K562 (cell line): ENCODE measurements around the gene WWOX. TPM values are rescaled to one million over a fixed set of nuclear protein-coding genes. Genes with fewer than 3 reads are reported as not detected.

ENCODE experiments used
- ATAC-seq: fragments of 200-7000 bp; cut with Tn5 transposase; 3 replicates; pipeline ENCODE4 v1.9.1; 2020; ENCODE audit warnings: moderate library complexity
- BruUV-seq: library from RNA; stranded (reverse); fragments of 400-500 nt; replicated peaks from 2 replicates; lab custom pipeline; 2021; lab: Mats Ljungman, UMichigan
- CTCF ChIA-PET: fragments of 300-600 bp; formaldehyde crosslinking; extraction: SDS; loops from one replicate; lab custom pipeline; 2021; ENCODE audit warnings: low intra/inter-chr PET ratio; lab: Yijun Ruan, JAX
- POLR2A ChIA-PET: fragments of 300-600, 350-650 bp; sonication (Branson Sonifier 250); formaldehyde crosslinking; extraction: SDS; loops from one replicate; lab custom pipeline; 2021; ENCODE audit warnings: antibody characterized with exemption, inconsistent platforms; lab: Yijun Ruan, JAX
- DNase-seq, 4 experiments: peaks; one replicate each; pipeline versions ENCODE4 v3.0.0 to v3.0.0-alpha.2; 2011 to 2018; ENCODE audit warnings: low spot score in 3 of 4, mixed read lengths in 3 of 4; ENCODE audit errors: extremely low read depth in 1 of 4
- FAIRE-seq: peaks from 2 replicates; lab custom pipeline; 2011; peaks lifted over from hg19 to GRCh38; lab: Jason Lieb, UNC
- H2AFZ ChIP-seq: 2 replicates; pipeline ENCODE4 v1.6.0; 2011; ENCODE audit warnings: low read depth, low read length, control low read depth, inconsistent platforms
- H3K27ac ChIP-seq: fragments of 200-600 bp; 3 replicates; pipeline ENCODE4 v1.8.0; 2011; ENCODE audit warnings: low read depth, mild to moderate bottlenecking, control low read depth, inconsistent platforms, low read length, moderate library complexity, mixed read lengths; ENCODE audit errors: extremely low read depth
- H3K27me3 ChIP-seq, 2 experiments: fragments of 300-600 bp in 1 of 2; 2 replicates in 1 of 2; 3 replicates in 1 of 2; pipeline versions ENCODE4 v1.6.0 to v1.8.0; 2011; ENCODE audit warnings: inconsistent platforms in 2 of 2, low read length in 2 of 2, mild to moderate bottlenecking in 1 of 2, mixed read lengths in 1 of 2, moderate library complexity in 1 of 2; ENCODE audit not compliant: control insufficient read depth in 2 of 2, insufficient read depth in 2 of 2
- H3K36me3 ChIP-seq: fragments of 300-600 bp; 3 replicates; pipeline ENCODE4 v1.8.0; 2011; ENCODE audit warnings: mild to moderate bottlenecking, low read length, inconsistent platforms; ENCODE audit not compliant: control insufficient read depth, insufficient read depth
- H3K4me1 ChIP-seq, 2 experiments: fragments of 200-600 bp in 1 of 2; replicated peaks in 1 of 2; 2 replicates in 1 of 2; 3 replicates in 1 of 2; pipeline versions ENCODE4 v1.5.1 to v1.8.0; 2011; ENCODE audit warnings: inconsistent platforms in 2 of 2, low read length in 2 of 2, mild to moderate bottlenecking in 1 of 2, mixed read lengths in 1 of 2, moderate library complexity in 1 of 2; ENCODE audit not compliant: control insufficient read depth in 2 of 2, insufficient read depth in 2 of 2
- H3K4me2 ChIP-seq: 2 replicates; pipeline ENCODE4 v1.6.1; 2011; ENCODE audit warnings: low read length, control low read depth, inconsistent platforms, mixed read lengths; ENCODE audit not compliant: insufficient read depth
- H3K4me3 ChIP-seq: fragments of 200-600 bp; sonication (generic), shearing (Covaris generic); 2 replicates; pipeline ENCODE4 v1.5.1; 2016; ENCODE audit warnings: control low read depth, inconsistent platforms
- H3K79me2 ChIP-seq: fragments of 200-600 bp; 3 replicates; pipeline ENCODE4 v1.8.0; 2011; ENCODE audit warnings: low read length, inconsistent platforms; ENCODE audit not compliant: control insufficient read depth, insufficient read depth
- H3K9ac ChIP-seq, 2 experiments: 2 replicates each; pipeline versions ENCODE4 v1.6.0 to v1.6.1; 2011; ENCODE audit warnings: low read depth in 2 of 2, low read length in 2 of 2, control low read depth in 1 of 2, inconsistent platforms in 1 of 2, mild to moderate bottlenecking in 1 of 2, mixed read lengths in 1 of 2; ENCODE audit not compliant: insufficient read depth in 1 of 2
- H3K9me1 ChIP-seq: one replicate; pipeline ENCODE4 v1.6.0; 2011; ENCODE audit warnings: inconsistent platforms, mild to moderate bottlenecking, low read length, moderate library complexity; ENCODE audit not compliant: control insufficient read depth, insufficient read depth
- H3K9me3 ChIP-seq: replicated peaks from 2 replicates; pipeline ENCODE4 v1.5.1; 2011; ENCODE audit warnings: low read depth, low read length, inconsistent platforms; ENCODE audit not compliant: control insufficient read depth, insufficient read depth
- H4K20me1 ChIP-seq: replicated peaks from 2 replicates; pipeline ENCODE4 v1.6.1; 2011; ENCODE audit warnings: low read length, inconsistent platforms, mixed read lengths; ENCODE audit not compliant: control insufficient read depth, insufficient read depth
- BMI1 ChIP-seq: fragments of 150-350 bp; IDR thresholded peaks from 2 replicates; pipeline ENCODE4 v1.6.1; 2014; ENCODE audit warnings: low read length
- BRCA1 ChIP-seq, 2 experiments: fragments of 450-650 bp in 1 of 2; sonication (generic) in 1 of 2; formaldehyde crosslinking in 1 of 2; IDR thresholded peaks; 2 replicates each; pipeline versions ENCODE4 v1.5.0 to v1.6.1; 2017 to 2020; ENCODE audit warnings: mild to moderate bottlenecking in 1 of 2, missing genetic modification reagents in 1 of 2
- CEBPB ChIP-seq: fragments of 450-650 bp; IDR thresholded peaks from 2 replicates; pipeline ENCODE4 v1.6.1; 2016; ENCODE audit warnings: missing genetic modification characterization, missing compliant biosample characterization
- EP300 ChIP-seq: IDR thresholded peaks from 2 replicates; pipeline ENCODE4 v1.6.1; 2012; ENCODE audit warnings: low read length, improper control_type of control experiment
- ESRRA ChIP-seq: fragments of 450-650 bp; IDR thresholded peaks from 2 replicates; pipeline ENCODE4 v1.6.1; 2014; ENCODE audit warnings: low read depth, mild to moderate bottlenecking, moderate library complexity, borderline replicate concordance
- HNRNPL ChIP-seq: fragments of 200-400 bp; formaldehyde crosslinking; IDR thresholded peaks from 2 replicates; pipeline ENCODE4 v1.6.1; 2017; ENCODE audit warnings: low read depth, mild to moderate bottlenecking, low read length
- NCOA2 ChIP-seq, 2 experiments: fragments of 450-650 bp; IDR thresholded peaks; 2 replicates each; pipeline ENCODE4 v1.6.1; 2018; ENCODE audit warnings: mild to moderate bottlenecking in 2 of 2, moderate library complexity in 1 of 2; ENCODE audit not compliant: partially characterized antibody in 2 of 2
- NUFIP1 ChIP-seq: fragments of 450-650 bp; IDR thresholded peaks from 2 replicates; pipeline ENCODE4 v1.6.1; 2018; ENCODE audit not compliant: partially characterized antibody
- RFX7 ChIP-seq: fragments of 250-450 bp; sonication (Bioruptor Pico); IDR thresholded peaks from 2 replicates; pipeline ENCODE4 v1.5.1; 2021; ENCODE audit warnings: mild to moderate bottlenecking
- SMARCE1 ChIP-seq: fragments of 450-650 bp; IDR thresholded peaks from 2 replicates; pipeline ENCODE4 v1.7.1; 2016; ENCODE audit warnings: mild to moderate bottlenecking
- SPI1 ChIP-seq: IDR thresholded peaks from 2 replicates; pipeline ENCODE4 v1.6.1; 2011; ENCODE audit warnings: low read depth, low read length, control low read depth, borderline replicate concordance
- TAF9B ChIP-seq: fragments of 450-650 bp; IDR thresholded peaks from 2 replicates; pipeline ENCODE4 v1.6.1; 2018; ENCODE audit warnings: mild to moderate bottlenecking; ENCODE audit not compliant: partially characterized antibody
- TFAM ChIP-seq: fragments of 250-450 bp; sonication (Bioruptor Pico); conservative IDR thresholded peaks from 2 replicates; pipeline ENCODE4 v1.5.0; 2021; ENCODE audit warnings: mild to moderate bottlenecking, moderate library complexity
- ZNF23 ChIP-seq: fragments of 250-450 bp; sonication (Bioruptor Pico); IDR thresholded peaks from 2 replicates; pipeline ENCODE4 v1.4.0; 2020; ENCODE audit warnings: mild to moderate bottlenecking
- ZNF274 ChIP-seq: IDR thresholded peaks from 2 replicates; pipeline ENCODE4 v1.6.1; 2011; ENCODE audit warnings: low read depth, mild to moderate bottlenecking, low read length, moderate library complexity, borderline replicate concordance
- WGBS: fragments of 100-300 bp; shearing (Covaris generic); methylation state at CpG from one replicate; pipeline ENCODE4 v1.1.6; 2016; ENCODE audit warnings: low coverage, mixed read lengths; ENCODE audit not compliant: insufficient coverage; ENCODE audit errors: missing lambda C conversion rate; 5-methylcytosine and 5-hydroxymethylcytosine counted together
- in situ Hi-C: fragments of 300-500 bp; cut with MboI; formaldehyde crosslinking; loops from 4 replicates; pipeline ENCODE4 v1.15.0; 2018; ENCODE audit warnings: inconsistent platforms, mixed read lengths
- intact Hi-C: fragments of 100-400 bp; cut with micrococcal nuclease; formaldehyde crosslinking; loops from 2 replicates; pipeline ENCODE4 v1.14.2; 2022
- polyA plus RNA-seq, 8 experiments: library from polyadenylated mRNA; depleted of rRNA in 4 of 8; stranded (reverse) in 5 of 8; unstranded in 3 of 8; fragments of >200 nt; fragmentation: Nextera tagmentation in 2 of 8; fragmentation: Illumina TruSeq in 1 of 8; extraction: Ambion mirVana in 2 of 8; extraction: Trizol in 1 of 8; gene quantifications; 2 replicates each; pipeline versions ENCODE4 v1.2.1 to v1.2.3, GENCODE V29; 2011 to 2014; ENCODE audit warnings: inconsistent platforms in 1 of 8, missing spikeins in 1 of 8
- total RNA-seq, 7 experiments: library from RNA; depleted of rRNA in 6 of 7; stranded (reverse); fragments of >200 nt in 6 of 7; fragmentation: Illumina TruSeq in 2 of 7; extraction: Trizol in 2 of 7; gene quantifications; 2 replicates each; pipeline versions ENCODE4 v1.2.1 to v1.2.3, GENCODE V29; 2011 to 2021; ENCODE audit warnings: low replicate concordance in 1 of 7
- TF ChIP-seq, protein P1 (sequence below): sonication (generic); formaldehyde crosslinking; IDR thresholded peaks from 2 replicates; pipeline ENCODE4 v1.8.1; 2023; ENCODE audit warnings: mild to moderate bottlenecking, missing genetic modification reagents
- TF ChIP-seq, protein P2 (sequence below): sonication (generic); formaldehyde crosslinking; IDR thresholded peaks from 2 replicates; pipeline ENCODE4 v1.8.1; 2023; ENCODE audit warnings: mild to moderate bottlenecking, missing genetic modification reagents

Gene WWOX
- total and polyA plus RNA-seq, 9 of the 15 experiments (the other 6 are each of a cell fraction or from before 2014, with no cell fraction given), result 1.6 to 22.7 (median 8.1) TPM

DNA sequence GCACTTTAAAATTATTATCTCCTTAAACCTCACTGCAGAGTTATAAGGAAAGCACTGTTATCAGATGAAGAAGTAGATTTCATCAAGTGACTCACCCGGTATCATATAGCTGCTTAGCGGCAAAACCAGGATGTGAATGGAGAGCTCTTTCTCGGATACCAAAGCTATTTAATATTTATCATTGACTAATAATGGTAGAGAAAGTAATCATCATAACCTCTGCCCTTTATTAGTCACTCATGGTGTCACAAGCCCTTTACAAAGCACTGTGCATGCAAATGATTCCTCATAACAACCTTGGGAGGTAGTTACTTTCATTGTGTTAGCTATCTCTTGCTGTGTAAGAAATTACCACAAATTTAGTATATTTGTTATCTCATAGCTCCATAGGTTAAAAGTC is 908.2 kb downstream of the WWOX start:
- no peaks in the 10 kb centered on the region for H4K20me1 ChIP-seq
- H2AFZ ChIP-seq, result no peak overlapping the region
- H3K4me1 ChIP-seq, result no peaks in the 10 kb centered on the region
- ATAC-seq (no peak), DNase-seq (no peak), FAIRE-seq (no peak)
- H3K9ac ChIP-seq, result no peak overlapping the region
- H3K9me1 ChIP-seq, result no peaks in the 10 kb centered on the region
- ChIA-PET POLR2A (interaction anchor here (0.6 to 1.0 kb wide), 3 partner anchors 19 to 34 kb away, joined by 3 read pairs; no protein-coding TSS in a partner anchor), CTCF (no interaction called here)
- WGBS, result 1% methylated on average over 3 of the region's 3 CpGs
- H3K79me2 ChIP-seq, result no peaks in the 10 kb centered on the region
- H3K4me2 ChIP-seq, result no peak overlapping the region
- no peak for TF ChIP-seq CEBPB (tag)
- TF ChIP-seq ZNF23, result no peak
- no peak for TF ChIP-seq RFX7
- TF ChIP-seq TAF9B, result no peak
- TF ChIP-seq NCOA2 (IDR thresholded peaks at IDR 0.05; ENCODE audit: partially characterized antibody in 2 of 2), result no peak
- no peak for TF ChIP-seq SPI1
- no peak for TF ChIP-seq ZNF274
- TF ChIP-seq, protein P1, sequence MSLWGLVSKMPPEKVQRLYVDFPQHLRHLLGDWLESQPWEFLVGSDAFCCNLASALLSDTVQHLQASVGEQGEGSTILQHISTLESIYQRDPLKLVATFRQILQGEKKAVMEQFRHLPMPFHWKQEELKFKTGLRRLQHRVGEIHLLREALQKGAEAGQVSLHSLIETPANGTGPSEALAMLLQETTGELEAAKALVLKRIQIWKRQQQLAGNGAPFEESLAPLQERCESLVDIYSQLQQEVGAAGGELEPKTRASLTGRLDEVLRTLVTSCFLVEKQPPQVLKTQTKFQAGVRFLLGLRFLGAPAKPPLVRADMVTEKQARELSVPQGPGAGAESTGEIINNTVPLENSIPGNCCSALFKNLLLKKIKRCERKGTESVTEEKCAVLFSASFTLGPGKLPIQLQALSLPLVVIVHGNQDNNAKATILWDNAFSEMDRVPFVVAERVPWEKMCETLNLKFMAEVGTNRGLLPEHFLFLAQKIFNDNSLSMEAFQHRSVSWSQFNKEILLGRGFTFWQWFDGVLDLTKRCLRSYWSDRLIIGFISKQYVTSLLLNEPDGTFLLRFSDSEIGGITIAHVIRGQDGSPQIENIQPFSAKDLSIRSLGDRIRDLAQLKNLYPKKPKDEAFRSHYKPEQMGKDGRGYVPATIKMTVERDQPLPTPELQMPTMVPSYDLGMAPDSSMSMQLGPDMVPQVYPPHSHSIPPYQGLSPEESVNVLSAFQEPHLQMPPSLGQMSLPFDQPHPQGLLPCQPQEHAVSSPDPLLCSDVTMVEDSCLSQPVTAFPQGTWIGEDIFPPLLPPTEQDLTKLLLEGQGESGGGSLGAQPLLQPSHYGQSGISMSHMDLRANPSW (CRISPR knock-in tag), result no peak
- TF ChIP-seq BMI1, result no peak
- no peak for TF ChIP-seq EP300
- no peak for TF ChIP-seq BRCA1 (IDR thresholded peaks at IDR 0.05)
- no peak for TF ChIP-seq BRCA1 (CRISPR knock-in tag; IDR thresholded peaks at IDR 0.05)
- TF ChIP-seq NUFIP1, result no peak
- TF ChIP-seq, protein P2, sequence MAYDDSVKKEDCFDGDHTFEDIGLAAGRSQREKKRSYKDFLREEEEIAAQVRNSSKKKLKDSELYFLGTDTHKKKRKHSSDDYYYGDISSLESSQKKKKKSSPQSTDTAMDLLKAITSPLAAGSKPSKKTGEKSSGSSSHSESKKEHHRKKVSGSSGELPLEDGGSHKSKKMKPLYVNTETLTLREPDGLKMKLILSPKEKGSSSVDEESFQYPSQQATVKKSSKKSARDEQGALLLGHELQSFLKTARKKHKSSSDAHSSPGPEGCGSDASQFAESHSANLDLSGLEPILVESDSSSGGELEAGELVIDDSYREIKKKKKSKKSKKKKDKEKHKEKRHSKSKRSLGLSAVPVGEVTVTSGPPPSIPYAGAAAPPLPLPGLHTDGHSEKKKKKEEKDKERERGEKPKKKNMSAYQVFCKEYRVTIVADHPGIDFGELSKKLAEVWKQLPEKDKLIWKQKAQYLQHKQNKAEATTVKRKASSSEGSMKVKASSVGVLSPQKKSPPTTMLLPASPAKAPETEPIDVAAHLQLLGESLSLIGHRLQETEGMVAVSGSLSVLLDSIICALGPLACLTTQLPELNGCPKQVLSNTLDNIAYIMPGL, result no peak
- no peak for TF ChIP-seq ESRRA
- TF ChIP-seq SMARCE1, result no peak
- no peak for TF ChIP-seq TFAM (CRISPR knock-in tag)
- TF ChIP-seq HNRNPL, result no peak
- intact Hi-C loops, result no loop called here
- H3K27ac ChIP-seq, result no peak overlapping the region
- peaks cover 10 to 45% of the 10 kb centered on the region in 2 experiments; a peak in 4 of 5 replicates for H3K27me3 ChIP-seq
- no peaks in the 10 kb centered on the region for H3K36me3 ChIP-seq
- in situ Hi-C loops, result no loop called here
- no peaks in the 10 kb centered on the region for H3K9me3 ChIP-seq
- no peak overlapping the region for H3K4me3 ChIP-seq
- BruUV-seq, result no TSS peak
